ENCODE measurements around the gene PIAS4. TPM values are rescaled to one million over a fixed set of nuclear protein-coding genes. Genes with fewer than 3 reads are reported as not detected.

PIAS4 gene
- total RNA-seq, 1 donor, result 23.8 TPM

- peak within 1 kb of the TSS; percentile 97 for H3K4me3 ChIP-seq (ENCODE audit: low read depth, low read length)
- no peak for TF ChIP-seq CTCF (IDR thresholded peaks at IDR 0.05; ENCODE audit: insufficient read depth, low read length)
- peak; percentile 97 for DNase-seq (ENCODE audit: low read depth)
Observed at GRCh38 chr19:3970808-3971598, 36.5 kb upstream of the PIAS4 start, which contains the start of gene DAPK3. DAPK3 (minus strand) TSS chr19:3971099; CDS start chr19:3969735, 1,364 bp downstream.

GRCh38 chr19:3975144-3975543 is 32.4 kb upstream of the PIAS4 start:
- DNase-seq (ENCODE audit: low read depth), result no peak

GRCh38 chr19:3975637-3976087 is 31.9 kb upstream of the PIAS4 start:
- H3K4me3 ChIP-seq (ENCODE audit: low read depth, low read length), result no peak overlapping the region
- no peak for TF ChIP-seq CTCF (IDR thresholded peaks at IDR 0.05; ENCODE audit: insufficient read depth, low read length)
- DNase-seq (ENCODE audit: low read depth), result no peak

More at GRCh38 chr19:3975144-3975543, 32.4 kb upstream of the PIAS4 start:
- no peak overlapping the region for H3K4me3 ChIP-seq (ENCODE audit: low read depth, low read length)
- no peak for TF ChIP-seq CTCF (IDR thresholded peaks at IDR 0.05; ENCODE audit: insufficient read depth, low read length)

- H3K4me3 ChIP-seq (ENCODE audit: low read depth, low read length), result no peak overlapping the region
- TF ChIP-seq CTCF (IDR thresholded peaks at IDR 0.05; ENCODE audit: insufficient read depth, low read length), result no peak
- DNase-seq (ENCODE audit: low read depth), result no peak
Observed at GRCh38 chr19:3976495-3977241, 30.9 kb upstream of the PIAS4 start.

GRCh38 chr19:3977242-3978143 is 30.0 kb upstream of the PIAS4 start:
- DNase-seq (ENCODE audit: low read depth), result no peak
- TF ChIP-seq CTCF (IDR thresholded peaks at IDR 0.05; ENCODE audit: insufficient read depth, low read length), result peak; percentile 34
- no peak overlapping the region for H3K4me3 ChIP-seq (ENCODE audit: low read depth, low read length)

GRCh38 chr19:3978145-3978544 is 29.4 kb upstream of the PIAS4 start:
- H3K4me3 ChIP-seq (ENCODE audit: low read depth, low read length), result no peak overlapping the region
- DNase-seq (ENCODE audit: low read depth), result no peak
- no peak for TF ChIP-seq CTCF (IDR thresholded peaks at IDR 0.05; ENCODE audit: insufficient read depth, low read length)
